ENCODE results near the gene MTA1.

DNA sequence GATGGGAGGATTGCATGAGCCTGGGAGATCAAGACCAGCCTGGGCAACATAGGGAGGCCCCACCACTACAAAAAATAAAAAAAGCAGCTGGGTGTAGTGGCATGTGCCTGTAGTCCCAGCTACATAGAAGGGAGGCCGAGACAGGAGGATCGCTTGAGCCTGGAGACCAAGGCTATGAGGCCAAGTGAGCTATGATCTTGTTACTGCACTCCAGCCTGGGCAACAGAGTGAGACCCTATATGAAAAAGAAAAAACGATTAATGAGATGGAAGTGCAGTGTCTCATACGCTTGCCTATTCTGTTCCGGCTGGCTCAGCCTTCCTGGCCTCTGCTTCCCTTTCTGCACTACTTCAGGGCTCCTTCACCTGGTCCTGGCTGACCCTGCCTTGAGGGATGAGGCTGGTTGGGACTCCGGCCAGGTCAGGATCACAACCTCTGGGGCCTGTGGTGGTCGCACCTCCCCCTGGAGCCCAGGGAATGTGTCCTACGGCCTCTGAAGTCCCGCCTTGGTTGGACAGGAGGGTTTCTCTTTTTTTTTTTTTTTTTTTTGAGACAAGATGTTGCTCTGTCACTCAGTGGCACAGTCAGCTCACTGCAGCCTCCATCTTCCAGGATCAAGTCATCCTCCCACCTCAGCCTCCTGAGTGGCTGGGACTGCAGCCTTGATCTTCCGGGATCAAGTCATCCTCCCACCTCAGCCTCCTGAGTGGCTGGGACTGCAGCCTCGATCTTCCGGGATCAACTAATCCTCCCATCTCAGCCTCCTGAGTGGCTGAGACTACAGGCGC lies 82.1 kb downstream of the MTA1 start:
- no peak for TF ChIP-seq POLR2A (IDR thresholded peaks at IDR 0.05)
- TF ChIP-seq, protein P1, sequence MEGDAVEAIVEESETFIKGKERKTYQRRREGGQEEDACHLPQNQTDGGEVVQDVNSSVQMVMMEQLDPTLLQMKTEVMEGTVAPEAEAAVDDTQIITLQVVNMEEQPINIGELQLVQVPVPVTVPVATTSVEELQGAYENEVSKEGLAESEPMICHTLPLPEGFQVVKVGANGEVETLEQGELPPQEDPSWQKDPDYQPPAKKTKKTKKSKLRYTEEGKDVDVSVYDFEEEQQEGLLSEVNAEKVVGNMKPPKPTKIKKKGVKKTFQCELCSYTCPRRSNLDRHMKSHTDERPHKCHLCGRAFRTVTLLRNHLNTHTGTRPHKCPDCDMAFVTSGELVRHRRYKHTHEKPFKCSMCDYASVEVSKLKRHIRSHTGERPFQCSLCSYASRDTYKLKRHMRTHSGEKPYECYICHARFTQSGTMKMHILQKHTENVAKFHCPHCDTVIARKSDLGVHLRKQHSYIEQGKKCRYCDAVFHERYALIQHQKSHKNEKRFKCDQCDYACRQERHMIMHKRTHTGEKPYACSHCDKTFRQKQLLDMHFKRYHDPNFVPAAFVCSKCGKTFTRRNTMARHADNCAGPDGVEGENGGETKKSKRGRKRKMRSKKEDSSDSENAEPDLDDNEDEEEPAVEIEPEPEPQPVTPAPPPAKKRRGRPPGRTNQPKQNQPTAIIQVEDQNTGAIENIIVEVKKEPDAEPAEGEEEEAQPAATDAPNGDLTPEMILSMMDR (IDR thresholded peaks at IDR 0.05) = no peak

Measured in uterus (tissue), 2 donors.